Forelimb muscle (tissue), 1 donor: ENCODE data around the gene ADARB1. TPM values are rescaled to one million over a fixed set of nuclear protein-coding genes. Genes with fewer than 3 reads are reported as not detected.
"Not testable (repeated sequence)": the region's sequence is repeated elsewhere in the genome, so short reads cannot be mapped to it uniquely, and the experiment has no call there.

Experiments used
- DNase-seq: peaks from one replicate; pipeline ENCODE4 v3.0.0-alpha.2; 2013; ENCODE audit warnings: low read depth
- polyA plus RNA-seq: library from polyadenylated mRNA; unstranded; fragments of 120-200 nt; gene quantifications from one replicate; pipeline ENCODE4 v1.2.1, GENCODE V29; 2013; ENCODE audit not compliant: insufficient read length

The ADARB1 gene
- polyA plus RNA-seq, 1 donor: 27.0 TPM

DNA sequence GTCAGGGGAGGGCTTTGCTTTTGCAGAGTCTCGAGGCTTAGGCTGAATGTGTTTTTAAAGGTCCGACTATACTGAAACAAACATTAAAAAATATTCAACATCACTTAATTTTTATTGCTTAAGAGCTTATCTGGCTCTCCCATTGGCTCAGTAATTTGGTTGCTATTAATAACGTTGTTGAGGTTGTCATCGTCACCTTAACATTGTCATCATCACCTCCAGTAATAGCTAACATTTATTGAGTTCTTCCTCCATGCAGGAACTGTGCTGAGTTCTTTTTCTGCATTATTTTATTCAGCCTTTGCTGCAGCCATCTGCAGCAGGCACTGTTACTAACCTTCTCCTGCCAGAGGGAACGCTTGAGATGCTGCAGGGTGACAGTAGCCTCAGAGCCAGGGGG lies 40.1 kb downstream of the ADARB1 start:
- no peak for DNase-seq

DNA sequence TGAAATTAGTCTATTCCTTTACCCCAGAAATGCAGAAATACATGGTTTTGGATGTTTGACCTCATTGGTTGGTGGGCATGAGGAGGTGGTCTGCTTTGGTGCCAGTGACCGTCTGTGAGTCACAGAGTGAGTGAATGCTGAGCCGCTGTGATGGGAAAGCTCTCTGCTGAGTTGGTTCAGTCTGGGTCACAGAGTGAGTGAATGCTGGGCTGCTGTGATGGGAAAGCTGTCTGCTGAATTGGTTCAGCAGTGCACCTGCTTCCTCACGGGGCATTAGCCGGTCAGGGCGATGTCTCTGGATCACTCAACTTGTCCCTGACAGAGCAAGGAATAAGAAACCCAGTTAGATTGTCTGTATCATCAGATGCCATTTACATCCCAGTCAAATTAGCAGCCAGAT lies 40.8 kb downstream of the ADARB1 start:
- DNase-seq: no peak

DNA sequence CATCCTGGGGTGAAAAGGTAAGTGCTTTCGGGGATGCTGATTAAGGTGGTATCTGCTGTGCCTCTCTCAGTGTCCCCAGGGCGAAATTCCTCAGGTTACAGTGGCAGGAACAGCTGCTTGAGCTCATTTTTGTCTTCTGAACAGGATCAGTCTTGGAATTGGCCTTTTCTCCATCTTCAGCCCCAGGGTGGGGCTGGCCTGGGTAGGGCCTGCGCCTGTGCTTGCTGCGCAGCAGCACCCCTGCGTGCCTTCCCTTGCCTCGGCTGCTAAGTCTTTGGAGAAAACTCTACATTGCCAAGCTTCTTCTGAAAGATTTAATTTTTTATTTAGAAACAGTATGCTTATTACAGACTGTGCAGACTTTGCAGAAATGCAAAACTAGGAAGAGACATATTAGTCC lies 41.7 kb downstream of the ADARB1 start:
- no peak for DNase-seq

DNA sequence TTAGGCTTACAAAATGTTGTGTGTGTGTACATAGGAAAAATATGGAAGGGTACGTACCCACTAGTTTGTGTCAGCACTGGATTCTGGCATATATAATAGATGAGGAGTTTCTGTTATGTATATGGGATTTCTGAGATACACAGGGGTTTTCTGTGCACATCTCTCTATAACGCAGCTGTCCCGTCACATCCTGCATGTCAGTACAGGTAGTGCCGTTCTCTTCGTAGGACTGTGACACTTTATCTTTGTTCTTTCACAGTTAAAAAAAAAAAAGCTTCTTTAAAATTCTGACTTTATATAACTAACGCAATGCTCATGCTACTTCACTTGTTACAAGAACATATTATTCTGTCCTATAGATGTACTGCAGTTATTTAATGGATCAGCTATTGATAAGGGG lies 42.9 kb downstream of the ADARB1 start:
- DNase-seq: no peak

DNA sequence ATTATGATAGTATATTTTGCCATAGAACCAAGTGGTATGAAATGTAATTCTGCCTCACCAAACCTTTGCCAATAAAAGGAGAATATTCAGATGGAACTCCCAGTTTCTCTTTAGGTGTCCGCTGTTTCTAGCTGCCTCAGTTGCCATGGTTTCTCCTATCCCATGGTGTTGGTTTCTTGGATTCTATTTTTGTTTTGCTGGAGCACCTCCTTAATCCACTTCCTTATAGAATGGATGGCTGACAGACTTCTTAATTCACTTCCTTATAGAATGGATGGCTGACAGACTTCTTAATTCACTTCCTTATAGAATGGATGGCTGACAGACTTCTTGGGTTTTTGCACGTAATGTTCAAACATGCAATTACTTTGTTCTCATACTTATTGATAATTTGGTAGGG lies 43.7 kb downstream of the ADARB1 start:
- no peak for DNase-seq

DNA sequence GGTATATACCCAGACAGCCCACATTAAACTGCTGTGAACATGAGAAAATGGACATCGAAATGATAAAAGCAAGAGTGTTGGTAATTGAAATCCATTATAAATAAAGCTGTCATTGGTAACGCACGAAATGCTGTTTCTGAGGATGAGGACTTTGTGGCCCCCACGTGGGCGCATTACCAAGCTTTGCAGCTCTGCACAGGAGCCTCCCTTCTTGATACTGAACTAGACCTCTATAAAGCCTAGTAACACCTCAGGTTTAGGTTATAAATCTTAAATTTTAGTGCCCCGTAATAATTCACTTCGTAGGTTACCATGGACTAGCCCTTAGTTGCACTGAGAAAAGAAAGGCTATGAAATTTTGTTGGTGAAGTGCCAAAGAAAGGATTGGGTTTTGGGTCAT lies 45.4 kb downstream of the ADARB1 start:
- DNase-seq: no peak

DNA sequence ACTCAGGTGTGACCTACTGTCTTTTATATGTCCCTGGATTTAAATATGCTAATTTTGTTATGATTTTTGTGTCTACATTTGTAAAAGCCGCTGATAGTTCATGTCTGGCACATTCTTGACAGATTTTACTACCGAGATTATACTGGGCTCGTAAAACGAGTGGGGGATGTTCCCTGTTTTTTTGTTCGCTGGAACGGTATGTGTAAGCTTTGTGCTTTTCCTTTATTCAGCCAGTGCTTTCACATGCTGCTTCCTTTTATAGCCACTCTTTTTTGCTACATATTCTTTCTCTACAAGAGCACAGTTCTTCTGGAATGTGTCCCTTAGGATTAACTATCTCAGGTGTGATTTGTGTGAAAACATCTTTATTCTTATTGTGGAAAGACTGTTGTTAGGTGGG lies 46.6 kb downstream of the ADARB1 start:
- no peak for DNase-seq

DNA sequence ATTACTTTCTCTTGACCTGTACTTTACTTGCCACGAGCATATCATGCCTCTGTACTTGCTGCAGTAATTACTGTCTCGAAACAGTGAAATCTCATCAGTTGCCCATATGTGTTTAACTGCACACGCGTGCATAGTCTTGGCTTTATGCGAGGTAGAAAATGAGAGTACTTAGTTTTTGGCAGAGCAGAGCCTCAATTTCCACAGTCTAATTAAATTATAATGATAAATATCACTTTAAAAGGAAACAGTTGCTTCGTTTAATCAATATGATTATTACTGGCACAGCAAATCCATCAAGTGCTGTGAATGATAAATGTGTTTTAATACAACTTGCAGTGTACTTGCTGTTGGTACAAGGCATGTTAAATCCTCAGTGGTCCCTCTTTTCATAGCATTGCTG lies 47.6 kb downstream of the ADARB1 start:
- no peak for DNase-seq

DNA sequence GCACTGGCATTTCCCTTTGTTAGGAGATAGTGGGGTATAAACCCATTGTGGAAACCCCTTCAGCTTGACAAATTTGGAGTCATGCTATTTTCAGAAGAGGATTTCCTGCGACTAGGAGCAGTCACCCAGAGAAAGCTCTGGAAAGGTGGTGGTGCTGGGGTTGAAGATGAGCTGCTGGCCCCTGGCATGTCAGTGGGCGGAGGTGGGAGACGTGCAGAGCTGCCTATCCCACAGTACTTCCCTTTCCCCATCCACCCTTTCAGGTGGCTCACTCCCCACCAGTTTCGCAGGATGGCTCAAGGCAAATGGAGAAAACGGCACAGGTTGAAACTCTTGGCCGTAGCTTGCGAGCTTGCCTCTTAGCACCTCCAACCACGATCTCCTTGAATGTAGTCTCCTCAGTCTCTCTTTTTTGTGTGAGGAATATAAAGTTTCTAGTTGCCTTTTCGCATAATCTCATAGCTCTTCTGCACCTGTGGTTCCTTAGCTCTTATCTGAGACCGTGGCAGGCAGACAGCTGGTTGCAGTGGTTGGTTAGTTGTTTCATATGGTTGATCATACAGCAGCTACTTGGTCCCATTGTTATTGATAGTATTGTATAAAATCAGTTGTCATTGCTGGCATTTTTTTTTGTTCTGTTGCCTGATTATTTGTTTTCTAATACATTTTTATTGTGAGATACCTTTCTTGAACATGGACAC lies 48.2 kb downstream of the ADARB1 start:
- DNase-seq: no peak

DNA sequence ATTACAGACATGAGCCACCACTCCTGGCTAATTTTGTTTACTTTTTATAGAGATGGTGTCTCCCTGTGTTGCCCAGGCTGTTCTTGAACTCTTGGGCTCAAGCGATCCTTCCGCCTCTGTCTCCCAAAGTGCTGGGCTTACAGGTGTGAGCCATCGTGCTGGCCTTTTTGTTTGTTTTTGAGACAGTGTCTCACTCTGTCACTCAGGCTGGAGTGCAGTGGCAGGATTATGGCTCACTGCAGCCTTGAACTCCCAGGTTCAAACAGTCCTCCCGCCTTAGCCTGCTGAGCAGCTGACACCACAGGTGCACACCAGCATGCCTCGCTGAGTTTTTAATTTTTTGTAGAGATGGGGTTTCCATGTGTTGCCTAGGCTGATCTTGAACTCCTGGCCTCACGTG lies 49.1 kb downstream of the ADARB1 start:
- no peak for DNase-seq

DNA sequence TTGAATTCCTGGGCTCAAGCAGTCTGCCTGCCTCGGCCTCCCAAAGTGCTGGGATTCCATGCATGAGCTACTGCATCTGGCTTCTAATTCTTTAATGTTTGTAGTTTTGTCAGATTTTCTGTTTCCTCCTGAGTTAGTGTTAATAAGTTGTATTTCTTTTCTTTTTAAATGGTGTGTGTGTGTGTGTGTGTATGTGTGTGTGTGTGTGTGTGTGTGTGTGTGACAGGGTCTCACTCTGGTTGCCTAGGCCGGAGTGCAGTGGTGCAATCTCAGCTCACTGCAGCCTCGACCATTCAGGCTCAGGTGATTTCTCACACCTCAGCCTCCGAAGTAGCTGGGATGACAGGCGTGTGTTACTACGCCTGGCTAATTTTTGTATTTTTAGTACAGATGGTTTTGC lies 50.2 kb downstream of the ADARB1 start:
- no peak for DNase-seq

DNA sequence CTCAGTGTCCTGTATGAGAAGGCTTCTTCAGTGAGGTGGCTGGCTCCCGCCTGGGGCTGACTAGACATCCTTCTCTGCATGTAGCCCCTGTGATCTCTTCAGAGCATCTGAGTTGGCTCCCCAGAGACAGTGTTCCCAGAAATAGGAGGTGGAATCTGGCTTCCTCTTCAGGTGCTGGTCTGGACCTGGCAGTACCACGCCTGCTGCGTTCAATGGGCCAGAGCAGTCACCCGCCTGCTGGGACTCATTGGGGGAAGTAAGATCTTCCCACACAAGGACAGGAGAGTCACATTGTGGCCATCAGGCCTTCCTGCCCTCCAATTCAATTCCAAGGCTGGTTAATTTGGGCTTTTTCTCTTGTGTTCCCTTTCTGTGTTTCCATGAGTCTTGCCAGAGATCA lies 51.0 kb downstream of the ADARB1 start:
- no peak for DNase-seq

DNA sequence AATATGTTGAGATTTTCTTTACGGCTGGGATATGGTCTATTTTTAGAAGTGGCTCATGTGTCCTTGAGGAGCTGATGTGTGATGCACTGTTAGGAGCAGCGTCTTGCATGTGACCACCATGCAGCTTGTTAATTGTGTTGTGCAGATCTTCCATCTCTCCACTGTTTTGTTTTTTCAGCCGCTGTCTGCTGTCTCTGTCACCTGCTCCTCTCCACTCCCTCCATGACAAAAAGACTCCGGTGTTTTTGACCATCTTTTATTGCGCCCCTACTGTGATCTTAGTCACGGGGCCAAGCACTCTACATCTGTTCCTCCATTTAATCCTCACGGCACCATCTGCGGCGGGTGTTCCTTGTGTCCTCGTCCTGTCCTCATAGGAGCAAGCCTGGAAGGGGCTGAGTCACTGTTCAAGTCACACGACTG lies 51.8 kb downstream of the ADARB1 start:
- DNase-seq: no peak

DNA sequence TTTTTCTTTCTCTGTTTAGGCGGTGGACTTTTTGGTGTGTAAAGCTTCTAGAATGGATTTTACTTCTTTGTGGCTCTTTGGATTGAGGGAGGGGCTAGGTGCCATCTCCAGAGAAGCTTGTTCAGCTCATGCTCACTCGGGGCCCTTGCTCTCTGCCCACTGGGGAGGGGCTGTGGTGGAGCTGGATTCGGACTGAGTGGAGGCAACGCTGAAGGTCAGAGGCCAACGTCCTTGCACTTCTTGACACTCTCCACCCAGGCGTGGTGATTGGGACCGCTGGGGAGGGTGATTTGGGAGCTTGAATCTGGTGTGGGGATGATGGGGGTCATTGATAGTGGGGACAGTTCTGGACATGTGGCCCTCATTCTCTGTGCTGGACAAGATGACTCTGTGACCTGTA lies 52.6 kb downstream of the ADARB1 start:
- no peak for DNase-seq

DNA sequence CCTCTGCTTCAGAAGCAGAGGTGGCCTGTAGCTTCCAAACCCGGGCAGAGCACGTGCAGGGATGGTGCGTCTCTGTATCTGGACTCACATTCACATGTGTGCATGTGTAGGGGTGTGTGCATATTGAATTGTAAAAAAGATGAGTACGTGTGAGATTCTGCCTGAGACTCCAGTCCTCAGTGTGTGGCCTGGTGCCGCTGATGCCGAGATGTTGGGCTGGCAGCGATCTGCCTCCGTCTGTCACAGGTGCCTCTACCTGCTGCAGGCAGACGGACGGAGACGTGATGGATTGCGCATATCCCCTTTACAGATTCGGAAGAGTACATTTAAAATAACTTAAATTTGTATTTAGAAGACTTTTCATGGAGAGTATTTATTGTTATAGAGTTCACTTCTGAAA lies 53.6 kb downstream of the ADARB1 start:
- no peak for DNase-seq

DNA sequence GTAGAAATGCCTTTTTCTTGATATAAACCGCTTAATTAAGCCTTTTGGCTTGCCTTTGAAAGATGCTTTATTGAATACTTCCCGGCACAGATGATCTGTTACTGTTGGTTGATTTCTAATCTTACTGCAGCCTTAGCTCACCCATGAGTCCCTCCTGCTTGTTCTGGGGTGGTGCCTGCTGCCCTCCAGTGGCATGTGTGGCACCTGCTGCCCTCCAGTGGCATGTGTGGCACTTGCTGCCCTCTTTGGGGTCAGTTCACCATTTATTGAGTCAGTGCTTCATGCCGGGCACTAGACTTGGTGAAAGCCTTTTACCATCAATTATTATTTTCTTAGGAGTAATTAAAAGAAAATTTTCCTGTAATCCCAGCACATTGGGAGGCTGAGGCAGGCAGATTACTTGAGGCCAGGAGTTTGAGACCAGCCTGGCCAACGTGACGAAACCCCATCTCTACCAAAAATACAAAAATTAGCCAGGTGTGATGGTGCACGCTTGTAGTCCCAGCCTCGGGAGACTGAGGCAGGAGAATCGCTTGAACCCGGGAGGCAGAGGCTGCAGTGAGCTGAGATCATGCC lies 54.3 kb downstream of the ADARB1 start:
- no peak for DNase-seq

DNA sequence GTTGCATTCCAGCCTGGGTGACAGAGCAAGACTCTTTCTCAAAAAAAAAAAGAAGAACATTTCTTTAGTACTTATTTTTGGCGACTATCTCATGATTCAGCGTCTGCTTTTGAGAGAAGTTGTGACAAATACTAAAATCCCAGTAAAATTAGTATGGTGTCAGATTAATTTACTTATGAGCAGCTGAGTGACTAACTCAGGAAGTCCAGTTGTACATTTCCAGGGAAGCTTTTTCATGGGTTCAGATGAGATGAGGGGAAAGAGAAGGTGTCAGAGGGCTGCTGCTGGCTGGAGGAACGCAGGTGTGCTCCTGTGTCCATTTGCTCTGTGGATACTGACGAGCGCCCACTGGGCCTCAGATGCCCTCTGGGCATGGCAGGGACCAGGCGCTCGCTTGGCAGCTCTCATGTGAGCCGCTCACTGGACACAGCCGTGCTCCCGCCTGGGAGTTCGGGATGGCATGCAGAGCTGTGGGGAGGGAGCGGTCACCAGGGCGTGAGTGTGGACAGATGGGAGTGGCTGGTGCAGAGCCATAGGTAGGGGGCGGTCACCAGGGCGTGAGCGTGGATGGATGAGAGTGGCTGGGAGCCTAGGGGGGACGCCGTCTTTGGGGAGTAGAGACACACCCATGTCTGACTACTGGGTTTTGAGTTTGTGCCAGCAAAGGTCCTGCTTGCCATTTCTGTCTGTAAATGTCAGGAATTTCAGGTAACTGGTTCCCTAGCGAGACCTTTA lies 55.0 kb downstream of the ADARB1 start:
- DNase-seq: no peak

DNA sequence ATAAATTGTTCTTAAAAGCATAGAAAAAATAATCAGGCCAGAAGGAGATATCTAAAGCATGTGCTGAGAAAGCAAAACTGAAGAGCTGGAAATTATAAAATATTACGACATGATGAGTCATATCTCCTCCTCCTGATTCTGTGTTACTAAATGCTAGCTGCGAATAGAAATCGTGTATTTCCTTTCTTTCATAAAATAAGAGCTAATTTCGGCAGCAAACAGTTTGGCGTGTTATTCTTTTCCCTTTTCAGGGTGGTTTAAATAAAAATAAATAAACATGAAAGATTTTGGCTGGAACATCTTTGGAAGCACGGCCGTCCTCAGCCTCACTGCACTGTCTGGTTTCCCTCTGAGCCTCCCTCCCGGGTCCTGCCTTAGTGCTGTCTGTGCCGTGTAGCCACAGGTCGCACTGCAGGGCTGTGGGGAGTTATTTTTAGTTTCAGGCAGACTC lies 56.0 kb downstream of the ADARB1 start:
- DNase-seq: no peak

DNA sequence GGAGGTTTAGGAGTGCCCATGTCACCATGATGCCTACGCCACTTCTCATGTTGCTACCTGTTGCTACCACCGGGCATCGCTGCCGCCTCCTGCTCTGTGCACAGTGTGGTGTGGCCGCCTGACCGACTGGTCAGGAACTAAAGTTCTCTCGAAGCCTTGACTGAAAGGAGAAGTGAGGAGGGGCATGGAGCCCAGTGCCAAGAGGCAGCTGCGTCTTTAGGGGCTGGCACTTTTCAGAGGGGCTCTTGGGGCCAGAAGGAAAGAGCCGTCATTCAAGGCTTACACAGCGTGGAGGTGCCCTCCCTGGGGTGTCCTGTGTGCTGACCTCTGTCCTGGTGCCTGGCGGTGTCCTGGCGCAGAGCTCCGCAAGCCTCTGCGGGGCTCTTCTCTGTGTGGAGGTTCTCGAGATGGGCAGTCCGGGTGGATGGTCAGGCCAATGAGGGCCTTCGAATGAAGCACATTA lies 57.2 kb downstream of the ADARB1 start:
- DNase-seq: no peak

DNA sequence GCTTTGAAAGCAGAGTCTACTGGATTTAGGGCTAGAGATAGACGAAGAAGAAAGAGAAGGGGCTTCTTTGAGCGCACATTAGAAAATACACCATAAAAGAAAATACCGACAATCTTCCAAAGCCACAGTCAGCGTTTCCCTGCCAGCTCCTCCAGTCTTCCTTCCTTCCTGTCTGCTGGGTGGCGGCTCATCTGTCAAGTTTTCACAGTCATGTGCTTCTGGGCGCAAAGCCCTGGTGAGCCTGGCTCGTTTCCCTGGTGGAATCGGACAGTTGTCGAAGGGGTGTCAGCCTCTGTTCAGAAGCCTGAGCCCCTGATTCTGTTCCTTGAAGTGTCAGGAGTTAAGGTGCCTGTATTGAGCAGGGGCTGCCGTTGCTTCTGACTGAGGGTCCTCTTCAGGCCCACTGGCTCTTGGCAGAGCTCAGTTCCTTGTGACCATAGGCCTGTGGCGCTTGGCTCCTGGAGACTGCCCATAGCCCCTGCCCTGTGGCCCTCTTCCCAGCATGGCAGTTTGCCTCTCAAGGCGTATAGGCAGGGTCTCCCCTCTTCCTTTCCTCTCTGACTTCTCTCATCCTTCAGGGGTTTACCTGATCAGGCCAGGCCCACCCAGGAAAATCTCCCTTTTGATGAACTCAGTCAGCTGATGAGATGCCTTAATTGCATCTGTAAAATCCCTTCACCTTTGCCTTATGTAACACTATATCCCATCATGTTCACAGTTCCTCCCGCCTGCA lies 58.6 kb downstream of the ADARB1 start:
- no peak for DNase-seq

DNA sequence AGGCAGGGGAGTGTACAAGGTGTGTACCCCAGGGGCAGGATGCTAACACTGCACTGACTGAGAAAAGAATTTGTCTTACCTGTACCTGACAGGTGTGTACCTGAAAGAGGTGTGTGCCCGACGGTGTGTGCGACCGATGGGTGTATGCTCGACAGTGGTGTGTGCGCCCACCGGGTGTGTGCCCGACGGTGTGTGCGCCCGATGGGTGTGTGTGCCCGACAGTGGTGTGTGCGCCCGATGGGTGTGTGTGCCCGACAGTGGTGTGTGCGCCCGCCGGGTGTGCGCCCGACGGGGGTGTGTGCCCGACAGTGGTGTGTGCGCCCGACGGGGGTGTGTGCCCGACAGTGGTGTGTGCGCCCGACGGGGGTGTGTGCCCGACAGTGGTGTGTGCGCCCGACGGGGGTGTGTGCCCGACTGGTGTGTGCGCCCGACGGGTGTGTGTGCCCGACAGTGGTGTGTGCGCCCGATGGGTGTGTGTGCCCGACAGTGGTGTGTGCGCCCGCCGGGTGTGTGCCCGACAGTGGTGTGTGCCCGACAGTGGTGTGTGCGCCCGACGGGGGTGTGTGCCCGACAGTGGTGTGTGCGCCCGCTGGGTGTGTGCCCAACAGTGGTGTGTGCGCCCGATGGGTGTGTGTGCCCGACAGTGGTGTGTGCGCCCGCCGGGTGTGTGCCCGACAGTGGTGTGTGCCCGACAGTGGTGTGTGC lies 59.3 kb downstream of the ADARB1 start:
- not testable (repeated sequence) for DNase-seq
